Cardiac muscle cell (in vitro differentiated cells and primary cell): ENCODE measurements around the gene KCNG4. TPM values are rescaled to one million over a fixed set of nuclear protein-coding genes. Genes with fewer than 3 reads are reported as not detected.

Experiments used
- DNase-seq, 2 donors: peaks; one replicate each; pipeline versions ENCODE4 v3.0.0 to v3.0.0-alpha.2; 2010 to 2017; ENCODE audit warnings: low read depth in 1 of 2, low spot score in 1 of 2
- H3K27ac ChIP-seq: fragments of 200-600 bp; sonication (generic); 2 replicates; pipeline ENCODE4 v1.5.1; 2016
- H3K27me3 ChIP-seq: fragments of 200-600 bp; sonication (generic); 2 replicates; pipeline ENCODE4 v1.6.0; 2016; ENCODE audit warnings: control low read depth
- H3K36me3 ChIP-seq: fragments of 200-600 bp; sonication (generic); 2 replicates; pipeline ENCODE4 v1.5.1; 2016; ENCODE audit warnings: control low read depth
- H3K4me1 ChIP-seq: fragments of 200-600 bp; sonication (generic); 2 replicates; pipeline ENCODE4 v1.8.1; 2017; ENCODE audit warnings: low read depth, mild to moderate bottlenecking, mixed run types
- H3K4me3 ChIP-seq: fragments of 200-600 bp; sonication (generic); 2 replicates; pipeline ENCODE4 v1.5.1; 2016; ENCODE audit warnings: mild to moderate bottlenecking
- H3K9me3 ChIP-seq: fragments of 200-600 bp; sonication (generic); 2 replicates; pipeline ENCODE4 v1.5.1; 2017; ENCODE audit warnings: low read depth, mild to moderate bottlenecking, control low read depth
- CTCF ChIP-seq: IDR thresholded peaks from 2 replicates; pipeline ENCODE4 v1.5.1; 2012; ENCODE audit warnings: low read depth, mild to moderate bottlenecking, low read length
- polyA plus RNA-seq: library from polyadenylated mRNA; unstranded; fragments of >200 nt; fragmentation: Nextera tagmentation; extraction: Ambion mirVana; gene quantifications from 2 replicates; pipeline ENCODE4 v1.2.1, GENCODE V29; 2016
- total RNA-seq: library from RNA; depleted of rRNA; stranded (reverse); fragments of >200 nt; gene quantifications from 2 replicates; pipeline ENCODE4 v1.2.3, GENCODE V29; 2016

Gene KCNG4
- total and polyA plus RNA-seq, 2 experiments from 2014 or later: not detected

DNA sequence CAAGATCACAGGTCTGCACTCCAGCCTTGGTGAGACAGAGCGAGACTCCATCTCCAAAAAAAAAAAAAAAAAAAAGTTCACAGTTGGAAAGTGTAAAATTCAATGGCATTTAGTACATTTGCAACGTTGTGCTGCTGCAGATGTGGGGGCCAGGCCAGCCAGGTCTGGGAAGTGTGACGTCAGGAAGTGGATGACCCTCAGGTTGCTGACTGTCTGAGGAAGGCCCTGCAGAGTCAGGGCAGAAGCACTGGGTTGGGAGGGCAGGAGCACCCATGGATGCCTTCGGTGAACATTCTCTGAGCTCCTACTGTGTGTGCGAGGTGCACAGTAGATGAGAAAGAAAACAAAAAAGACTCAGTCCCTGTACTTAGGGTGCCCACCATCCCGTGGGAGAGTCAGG is 42.7 kb upstream of the KCNG4 start:
- DNase-seq: no peak
- H3K36me3 ChIP-seq: no peaks in the 10 kb centered on the region

GRCh38 chr16:84281074-84281473 is 41.3 kb upstream of the KCNG4 start:
- H3K4me3 ChIP-seq: no peak overlapping the region
- H3K27me3 ChIP-seq: no peaks in the 10 kb centered on the region
- TF ChIP-seq CTCF: no peak
- no peaks in the 10 kb centered on the region for H3K9me3 ChIP-seq
- peaks cover 22% of the 10 kb centered on the region for H3K4me1 ChIP-seq
- H3K27ac ChIP-seq: no peak overlapping the region
- peak; percentile 30 to 31 for DNase-seq
- H3K36me3 ChIP-seq: no peaks in the 10 kb centered on the region

More for the DNA sequence above, 42.7 kb upstream of the KCNG4 start:
- H3K27ac ChIP-seq: no peak overlapping the region
- H3K9me3 ChIP-seq: no peaks in the 10 kb centered on the region
- no peak for TF ChIP-seq CTCF
- no peaks in the 10 kb centered on the region for H3K27me3 ChIP-seq
- no peak overlapping the region for H3K4me3 ChIP-seq
- peaks cover 22% of the 10 kb centered on the region for H3K4me1 ChIP-seq

GRCh38 chr16:84279881-84280280 is 40.1 kb upstream of the KCNG4 start:
- TF ChIP-seq CTCF: no peak
- H3K4me1 ChIP-seq: peaks cover 22% of the 10 kb centered on the region
- DNase-seq: no peak

DNA sequence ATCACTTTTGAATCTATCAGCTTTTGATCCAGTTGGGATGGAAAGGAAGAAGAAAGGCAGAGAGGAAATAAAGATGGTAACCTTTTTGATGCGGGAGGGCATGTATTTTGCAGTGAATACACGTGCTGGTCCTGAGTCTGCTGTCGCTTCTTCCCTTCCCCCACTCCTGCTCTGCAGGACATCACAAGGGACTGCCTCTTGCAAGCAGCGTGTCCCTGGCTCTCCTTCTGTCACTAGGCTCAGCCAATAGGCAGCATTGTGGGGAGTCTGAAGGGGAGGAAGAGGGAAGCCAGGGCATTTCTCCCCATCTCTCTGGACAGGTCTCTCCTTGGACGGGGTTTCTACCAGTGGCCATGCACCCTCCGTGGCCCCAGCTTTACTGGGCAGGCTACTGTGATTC is 39.2 kb upstream of the KCNG4 start:
- Histone ChIP-seq H3K36me3 (no peaks in the 10 kb centered on the region), H3K4me3 (no peak overlapping the region), H3K9me3 (no peaks in the 10 kb centered on the region), H3K27ac (no peak overlapping the region), H3K27me3 (no peaks in the 10 kb centered on the region), H3K4me1 (peaks cover 15% of the 10 kb centered on the region)
- peak in 1 of 2 donors; percentile 62 for DNase-seq
- no peak for TF ChIP-seq CTCF

More at GRCh38 chr16:84279881-84280280, 40.1 kb upstream of the KCNG4 start:
- H3K36me3 ChIP-seq: no peaks in the 10 kb centered on the region
- no peaks in the 10 kb centered on the region for H3K9me3 ChIP-seq
- no peak overlapping the region for H3K4me3 ChIP-seq
- no peaks in the 10 kb centered on the region for H3K27me3 ChIP-seq
- no peak overlapping the region for H3K27ac ChIP-seq

DNA sequence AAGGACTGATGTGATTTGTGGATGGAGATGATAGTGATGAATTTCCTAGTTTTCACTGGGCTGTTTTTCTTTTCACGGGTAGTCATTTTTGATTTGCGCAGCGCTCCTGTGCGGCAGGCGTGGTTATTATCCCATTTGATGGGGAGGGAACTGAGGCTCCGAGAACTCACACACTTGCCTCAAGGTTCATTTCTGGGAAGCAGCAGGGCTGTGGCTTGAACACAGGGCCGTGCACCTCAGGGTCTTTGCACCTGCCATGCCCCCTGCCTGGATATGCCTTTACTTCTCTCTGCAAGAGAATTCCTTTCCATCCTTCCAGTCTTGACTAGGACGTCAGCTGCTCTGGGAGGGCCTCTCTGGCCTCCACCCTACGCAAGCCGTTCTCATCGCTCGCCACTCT is 38.5 kb upstream of the KCNG4 start:
- Histone ChIP-seq H3K27ac (no peak overlapping the region), H3K36me3 (no peaks in the 10 kb centered on the region), H3K9me3 (no peaks in the 10 kb centered on the region), H3K27me3 (no peaks in the 10 kb centered on the region), H3K4me1 (peaks cover 8% of the 10 kb centered on the region), H3K4me3 (no peak overlapping the region)
- DNase-seq: no peak
- no peak for TF ChIP-seq CTCF

- no peaks in the 10 kb centered on the region for H3K36me3 ChIP-seq
- no peak overlapping the region for H3K27ac ChIP-seq
- H3K4me1 ChIP-seq: peaks cover 7% of the 10 kb centered on the region
- peak; percentile 66 to 85 for DNase-seq
- H3K27me3 ChIP-seq: no peaks in the 10 kb centered on the region
- no peak overlapping the region for H3K4me3 ChIP-seq
- peak; percentile 90 for TF ChIP-seq CTCF
- no peaks in the 10 kb centered on the region for H3K9me3 ChIP-seq
Observed at GRCh38 chr16:84277244-84277823, 37.5 kb upstream of the KCNG4 start.
